ENCODE results near the gene PTPRM.

GRCh38 chr18:7733642-7734041, 166.5 kb downstream of the PTPRM start:
- no peak for TF ChIP-seq CTCF (conservative IDR thresholded peaks at IDR 0.05; ENCODE audit: low read depth in 2 of 2)
- no peak for TF ChIP-seq REST (IDR thresholded peaks at IDR 0.05; ENCODE audit: unreplicated experiment)
- no peak for TF ChIP-seq CREB1 (CRISPR knock-in tag; IDR thresholded peaks at IDR 0.05; ENCODE audit: low read depth)
- no peak for TF ChIP-seq POLR2AphosphoS5 (IDR thresholded peaks at IDR 0.05; ENCODE audit: low read depth)
- TF ChIP-seq ETS1 (IDR thresholded peaks at IDR 0.05) = no peak
- TF ChIP-seq EZH2 (IDR thresholded peaks at IDR 0.05; ENCODE audit: low read depth, unreplicated experiment) = no peak
